CD4-positive, alpha-beta T cell treated with Interleukin-1 beta for 1 hour (primary cell): ENCODE results near the gene ZC3H12C.

ENCODE experiments used
- DNase-seq, 2 donors: peaks; one replicate each; pipeline ENCODE4 v3.0.0-alpha.2; 2020 to 2022

ZC3H12C gene

GRCh38 chr11:110100476-110101240 is 7.5 kb downstream of the ZC3H12C start:
- no peak for DNase-seq

- DNase-seq = no peak
Measured at GRCh38 chr11:110106713-110107274, 13.6 kb downstream of the ZC3H12C start.

- DNase-seq = no peak
Measured at GRCh38 chr11:110110854-110111253, 17.7 kb downstream of the ZC3H12C start.

GRCh38 chr11:110112457-110112856 is 19.3 kb downstream of the ZC3H12C start:
- no peak for DNase-seq

GRCh38 chr11:110113505-110113904 is 20.3 kb downstream of the ZC3H12C start:
- no peak for DNase-seq

GRCh38 chr11:110113973-110114372 is 20.8 kb downstream of the ZC3H12C start:
- no peak for DNase-seq

GRCh38 chr11:110119317-110119716 is 26.1 kb downstream of the ZC3H12C start:
- no peak for DNase-seq

- no peak for DNase-seq
Measured at GRCh38 chr11:110121204-110121603, 28.0 kb downstream of the ZC3H12C start.

- no peak for DNase-seq
Measured at GRCh38 chr11:110123003-110123402, 29.8 kb downstream of the ZC3H12C start.

- DNase-seq = no peak
Measured at GRCh38 chr11:110124605-110125004, 31.4 kb downstream of the ZC3H12C start.

- no peak for DNase-seq
Measured at GRCh38 chr11:110125632-110126031, 32.4 kb downstream of the ZC3H12C start.

GRCh38 chr11:110126936-110127335 is 33.7 kb downstream of the ZC3H12C start:
- no peak for DNase-seq

- DNase-seq = no peak
Measured at GRCh38 chr11:110128161-110128560, 35.0 kb downstream of the ZC3H12C start.

GRCh38 chr11:110130642-110131238 is 37.5 kb downstream of the ZC3H12C start:
- DNase-seq = no peak

GRCh38 chr11:110131386-110132123 is 38.4 kb downstream of the ZC3H12C start:
- DNase-seq = no peak

GRCh38 chr11:110133160-110133559 is 40.0 kb downstream of the ZC3H12C start:
- DNase-seq = no peak

GRCh38 chr11:110134110-110134509 is 40.9 kb downstream of the ZC3H12C start:
- no peak for DNase-seq

GRCh38 chr11:110141812-110142211 is 48.6 kb downstream of the ZC3H12C start:
- no peak for DNase-seq

GRCh38 chr11:110147962-110148709 is 54.9 kb downstream of the ZC3H12C start:
- no peak for DNase-seq

GRCh38 chr11:110148775-110149744 is 55.9 kb downstream of the ZC3H12C start:
- DNase-seq = no peak

GRCh38 chr11:110152199-110152598 is 59.0 kb downstream of the ZC3H12C start:
- no peak for DNase-seq

GRCh38 chr11:110153474-110153873 is 60.3 kb downstream of the ZC3H12C start:
- no peak for DNase-seq
